GM12865 (cell line): Measurements from ENCODE around the gene COQ3.

Source experiments
- DNase-seq: peaks from one replicate; pipeline ENCODE4 v3.0.0; 2010; ENCODE audit warnings: low read depth
- H3K4me3 ChIP-seq: 2 replicates; pipeline ENCODE4 v1.5.1; 2011; ENCODE audit warnings: mild to moderate bottlenecking, low read depth, low read length, control low read depth
- TF ChIP-seq, protein P1 (sequence below): IDR thresholded peaks from 2 replicates; pipeline ENCODE4 v1.5.1; 2011; ENCODE audit warnings: low read length, control low read depth, low read depth, inconsistent platforms; ENCODE audit not compliant: insufficient read depth; ENCODE audit errors: missing control alignments

The COQ3 gene, protein sequence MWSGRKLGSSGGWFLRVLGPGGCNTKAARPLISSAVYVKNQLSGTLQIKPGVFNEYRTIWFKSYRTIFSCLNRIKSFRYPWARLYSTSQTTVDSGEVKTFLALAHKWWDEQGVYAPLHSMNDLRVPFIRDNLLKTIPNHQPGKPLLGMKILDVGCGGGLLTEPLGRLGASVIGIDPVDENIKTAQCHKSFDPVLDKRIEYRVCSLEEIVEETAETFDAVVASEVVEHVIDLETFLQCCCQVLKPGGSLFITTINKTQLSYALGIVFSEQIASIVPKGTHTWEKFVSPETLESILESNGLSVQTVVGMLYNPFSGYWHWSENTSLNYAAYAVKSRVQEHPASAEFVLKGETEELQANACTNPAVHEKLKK

DNA sequence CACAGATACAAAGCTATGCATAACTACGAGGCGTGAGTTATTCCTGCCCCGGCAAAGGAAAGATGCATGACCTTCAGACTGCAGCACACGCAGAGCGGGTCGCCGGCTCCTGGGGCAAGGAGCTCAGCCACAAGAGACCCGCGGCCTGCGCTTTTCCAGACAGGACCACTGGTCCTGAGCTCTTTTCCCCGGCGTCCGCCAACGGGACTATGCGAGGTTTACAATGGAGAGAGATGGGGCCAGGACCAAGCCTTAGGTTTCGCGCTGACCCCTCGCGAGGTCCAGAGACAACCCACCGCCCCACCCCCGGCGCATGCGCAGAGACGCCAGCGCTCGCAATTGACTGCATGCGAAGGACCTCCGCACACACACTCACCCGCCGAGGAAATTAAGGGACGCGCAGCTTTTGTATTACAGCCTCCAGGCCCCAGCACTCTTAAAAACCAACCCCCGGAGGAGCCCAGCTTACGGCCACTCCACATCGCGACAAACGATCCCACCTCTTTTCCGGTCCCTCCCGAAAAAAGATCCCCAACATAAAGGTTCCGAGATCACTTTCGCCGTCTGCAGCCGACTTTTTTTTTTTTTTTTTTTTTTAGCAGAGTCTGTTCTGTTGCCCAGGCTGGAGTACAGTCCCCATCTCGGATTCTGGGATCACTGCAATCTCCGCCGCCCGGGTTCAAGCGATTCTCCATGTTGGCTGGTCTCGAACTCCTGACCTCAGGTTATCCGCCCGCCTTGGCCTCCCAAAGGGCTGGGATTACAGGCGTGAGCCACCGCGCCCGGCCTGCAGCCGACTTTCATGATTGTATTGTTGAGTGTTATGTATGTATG is at the start of gene COQ3:
COQ3 (minus strand) TSS at position 498 of the 834 bp plus-strand sequence; CDS start at position 482, 16 bp downstream.
- peak within 1 kb of the TSS; percentile 66 for H3K4me3 ChIP-seq
- TF ChIP-seq, protein P1, sequence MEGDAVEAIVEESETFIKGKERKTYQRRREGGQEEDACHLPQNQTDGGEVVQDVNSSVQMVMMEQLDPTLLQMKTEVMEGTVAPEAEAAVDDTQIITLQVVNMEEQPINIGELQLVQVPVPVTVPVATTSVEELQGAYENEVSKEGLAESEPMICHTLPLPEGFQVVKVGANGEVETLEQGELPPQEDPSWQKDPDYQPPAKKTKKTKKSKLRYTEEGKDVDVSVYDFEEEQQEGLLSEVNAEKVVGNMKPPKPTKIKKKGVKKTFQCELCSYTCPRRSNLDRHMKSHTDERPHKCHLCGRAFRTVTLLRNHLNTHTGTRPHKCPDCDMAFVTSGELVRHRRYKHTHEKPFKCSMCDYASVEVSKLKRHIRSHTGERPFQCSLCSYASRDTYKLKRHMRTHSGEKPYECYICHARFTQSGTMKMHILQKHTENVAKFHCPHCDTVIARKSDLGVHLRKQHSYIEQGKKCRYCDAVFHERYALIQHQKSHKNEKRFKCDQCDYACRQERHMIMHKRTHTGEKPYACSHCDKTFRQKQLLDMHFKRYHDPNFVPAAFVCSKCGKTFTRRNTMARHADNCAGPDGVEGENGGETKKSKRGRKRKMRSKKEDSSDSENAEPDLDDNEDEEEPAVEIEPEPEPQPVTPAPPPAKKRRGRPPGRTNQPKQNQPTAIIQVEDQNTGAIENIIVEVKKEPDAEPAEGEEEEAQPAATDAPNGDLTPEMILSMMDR: no peak
- peak; percentile 81 for DNase-seq

DNA sequence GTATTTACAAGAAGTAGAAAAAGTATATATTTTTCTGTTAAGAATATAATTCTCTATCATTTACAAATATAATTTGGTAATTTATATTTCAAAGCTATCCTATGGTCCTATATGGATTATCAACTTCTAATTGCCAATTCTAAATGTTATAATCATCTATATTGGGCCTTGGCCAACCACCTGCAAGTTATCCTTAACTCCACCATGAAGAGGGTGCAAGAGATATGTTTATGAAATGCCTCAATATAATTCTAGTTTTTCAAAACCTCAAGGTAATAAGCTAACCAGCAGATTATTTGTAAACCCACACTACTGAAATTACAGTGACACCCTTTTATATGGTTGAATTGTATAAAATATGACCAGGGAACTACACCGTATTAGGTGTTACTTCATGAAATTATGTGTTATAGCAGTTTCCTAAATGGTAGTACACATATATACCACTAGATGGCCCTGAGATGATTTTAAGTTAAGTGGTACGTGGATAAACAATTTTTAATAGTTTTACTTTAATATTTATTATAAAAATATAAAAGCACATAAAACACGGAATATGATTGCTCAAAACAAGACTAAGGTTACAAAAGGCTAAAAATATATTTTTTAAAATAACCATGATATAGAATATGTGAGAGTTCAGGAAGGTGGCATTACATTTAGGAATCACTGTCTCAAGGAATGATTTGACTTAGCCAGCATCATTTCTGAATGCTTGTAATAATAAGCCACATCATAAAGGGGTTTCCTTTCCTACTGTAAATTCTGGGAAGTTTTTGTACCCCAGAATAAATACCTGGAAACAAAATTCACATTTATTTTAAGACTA is 40.9 kb upstream of the COQ3 start:
- peak; percentile 41 for DNase-seq
- H3K4me3 ChIP-seq: no peak overlapping the region
- TF ChIP-seq, protein P1: peak; percentile 40

DNA sequence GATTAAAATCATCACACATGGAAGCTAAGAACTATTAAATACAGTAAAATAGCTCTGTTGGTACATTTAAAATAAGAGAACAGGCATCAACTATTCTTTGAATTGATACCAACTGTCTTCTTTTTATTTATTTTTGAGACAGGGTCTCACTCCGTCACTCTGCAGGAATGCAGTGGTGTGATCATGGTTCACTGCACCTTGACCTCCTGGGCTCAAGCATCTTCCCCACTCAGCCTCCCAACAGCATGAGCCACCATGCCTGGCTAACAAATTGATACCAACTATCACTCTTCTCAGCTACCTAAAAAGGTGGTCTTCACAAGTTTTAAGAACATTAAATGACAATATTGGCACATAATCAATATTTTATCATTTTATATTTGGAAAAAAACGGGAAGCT is 38.9 kb upstream of the COQ3 start:
- no peak for DNase-seq
- no peak overlapping the region for H3K4me3 ChIP-seq
- TF ChIP-seq, protein P1: no peak

DNA sequence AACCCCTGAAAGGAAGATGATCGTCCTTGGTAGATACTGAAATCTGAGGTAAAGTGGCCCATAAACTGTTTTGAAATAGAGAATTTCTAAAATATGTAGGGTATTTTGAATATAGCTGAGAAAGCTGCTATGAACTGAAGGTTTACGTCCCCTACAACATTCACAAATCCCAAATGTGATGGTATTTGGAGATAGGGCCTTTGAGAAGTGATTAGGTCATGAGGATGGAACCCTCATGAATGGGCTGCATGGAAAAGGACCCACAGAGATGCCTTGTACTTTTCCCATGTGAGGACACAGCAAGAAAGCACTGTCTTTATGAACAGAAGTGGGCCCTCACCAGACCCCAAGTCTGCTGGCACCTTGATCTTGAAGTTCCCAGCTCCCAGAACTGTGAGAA is 37.9 kb upstream of the COQ3 start:
- TF ChIP-seq, protein P1: no peak
- H3K4me3 ChIP-seq: no peak overlapping the region
- DNase-seq: no peak

DNA sequence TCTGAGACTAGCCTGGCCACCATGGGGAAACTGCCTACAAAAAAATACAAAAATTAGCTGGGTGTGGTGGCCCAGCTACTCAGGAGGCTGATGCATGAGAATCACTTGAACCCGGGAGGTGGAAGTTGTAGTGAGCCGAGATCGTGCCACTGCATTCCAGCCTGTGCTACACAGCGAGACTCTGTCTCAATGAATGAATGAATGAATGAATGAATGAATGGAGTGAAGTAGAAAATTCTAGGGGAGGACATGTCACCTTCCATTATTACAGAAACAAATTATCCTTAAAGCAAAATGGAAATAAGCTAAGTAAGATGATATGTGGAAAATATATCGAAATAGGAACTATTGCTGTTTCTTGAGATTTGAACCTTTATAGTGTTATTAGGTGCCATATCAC is 34.0 kb upstream of the COQ3 start:
- TF ChIP-seq, protein P1: no peak

DNA sequence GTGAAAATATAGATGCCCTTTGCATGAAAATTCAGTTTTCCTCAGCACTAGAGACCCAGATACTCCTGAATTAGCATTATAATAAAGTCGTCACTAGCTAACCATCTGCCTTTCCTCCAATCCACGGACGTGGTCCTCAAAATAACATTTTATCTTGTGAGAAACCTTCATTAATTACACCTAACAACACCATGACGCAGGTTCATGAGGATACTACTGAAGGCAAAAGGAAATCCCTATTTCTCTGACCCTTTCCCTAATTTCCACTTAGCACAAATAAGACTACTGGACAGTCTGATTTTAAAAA is 32.4 kb upstream of the COQ3 start:
- TF ChIP-seq, protein P1: no peak
- DNase-seq: no peak
- H3K4me3 ChIP-seq: peak overlapping the region; percentile 73

More for the DNA sequence above, 34.0 kb upstream of the COQ3 start:
- H3K4me3 ChIP-seq: no peak overlapping the region
- DNase-seq: no peak
